ENCODE data around the gene MOCOS. TPM values are rescaled to one million over a fixed set of nuclear protein-coding genes. Genes with fewer than 3 reads are reported as not detected.

Gene MOCOS
- total and polyA plus RNA-seq, 3 experiments from 2014 or later: 0.04 to 0.13 (median 0.07) TPM

DNA sequence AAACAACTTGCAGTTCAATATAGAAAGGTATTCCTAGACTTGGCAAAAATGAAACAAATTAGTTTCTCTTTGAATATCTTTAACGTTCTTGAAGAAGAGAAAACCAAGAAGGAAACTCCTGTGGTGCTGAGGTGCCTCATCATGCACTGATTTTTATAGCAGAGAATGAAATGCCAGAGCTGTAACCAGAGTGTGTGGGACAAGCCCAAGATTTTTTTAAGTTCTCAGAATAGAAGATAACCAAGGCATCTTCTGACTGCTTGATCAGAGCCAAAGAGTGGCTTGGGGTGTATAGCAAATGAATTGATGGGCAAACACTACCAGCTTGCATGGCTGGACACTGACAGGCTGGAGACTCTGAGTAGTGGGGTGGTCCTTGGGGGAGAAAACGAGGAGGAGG is 118.1 kb downstream of the MOCOS start:
- CTCF ChIA-PET: no interaction called here
- no peak for DNase-seq
- H3K27me3 Mint-ChIP-seq: peaks cover 21 to 78% of the 10 kb centered on the region in 2 donors
- no peaks in the 10 kb centered on the region for H3K9me3 Mint-ChIP-seq
- peak overlapping the region in 1 of 8 donors; percentile 42 for H3K27ac Mint-ChIP-seq
- no peaks in the 10 kb centered on the region for H3K36me3 Mint-ChIP-seq
- Histone ChIP-seq H3K4me1 (ENCODE audit: insufficient read depth, low read length) (no peaks in the 10 kb centered on the region), H3K9me3 (ENCODE audit: low read length) (no peaks in the 10 kb centered on the region), H3K27me3 (ENCODE audit: insufficient read depth, low read length, poor library complexity, severe bottlenecking) (no peaks in the 10 kb centered on the region), H3K27ac (ENCODE audit: low read depth, low read length) (no peak overlapping the region), H3K36me3 (ENCODE audit: insufficient read depth, low read length) (no peaks in the 10 kb centered on the region), H3K4me3 (ENCODE audit: low read length) (no peak overlapping the region)
- H3K4me1 Mint-ChIP-seq: no peaks in the 10 kb centered on the region
- no peak overlapping the region for H3K4me3 Mint-ChIP-seq
- POLR2A ChIA-PET: no interaction called here

GRCh38 chr18:36307513-36307912 is 120.2 kb downstream of the MOCOS start:
- H3K4me1 ChIP-seq (ENCODE audit: insufficient read depth, low read length): no peaks in the 10 kb centered on the region
- no peaks in the 10 kb centered on the region for H3K9me3 ChIP-seq (ENCODE audit: low read length)
- ChIA-PET POLR2A (no interaction called here), CTCF (no interaction called here)
- Mint-ChIP-seq H3K4me3 (no peak overlapping the region), H3K4me1 (no peaks in the 10 kb centered on the region), H3K27ac (no peak overlapping the region), H3K27me3 (peaks cover 22 to 77% of the 10 kb centered on the region in 2 donors), H3K9me3 (no peaks in the 10 kb centered on the region), H3K36me3 (no peaks in the 10 kb centered on the region)
- no peaks in the 10 kb centered on the region for H3K36me3 ChIP-seq (ENCODE audit: insufficient read depth, low read length)
- no peak overlapping the region for H3K27ac ChIP-seq (ENCODE audit: low read depth, low read length)
- H3K27me3 ChIP-seq (ENCODE audit: insufficient read depth, low read length, poor library complexity, severe bottlenecking): no peaks in the 10 kb centered on the region
- DNase-seq: no peak
- no peak overlapping the region for H3K4me3 ChIP-seq (ENCODE audit: low read length)

DNA sequence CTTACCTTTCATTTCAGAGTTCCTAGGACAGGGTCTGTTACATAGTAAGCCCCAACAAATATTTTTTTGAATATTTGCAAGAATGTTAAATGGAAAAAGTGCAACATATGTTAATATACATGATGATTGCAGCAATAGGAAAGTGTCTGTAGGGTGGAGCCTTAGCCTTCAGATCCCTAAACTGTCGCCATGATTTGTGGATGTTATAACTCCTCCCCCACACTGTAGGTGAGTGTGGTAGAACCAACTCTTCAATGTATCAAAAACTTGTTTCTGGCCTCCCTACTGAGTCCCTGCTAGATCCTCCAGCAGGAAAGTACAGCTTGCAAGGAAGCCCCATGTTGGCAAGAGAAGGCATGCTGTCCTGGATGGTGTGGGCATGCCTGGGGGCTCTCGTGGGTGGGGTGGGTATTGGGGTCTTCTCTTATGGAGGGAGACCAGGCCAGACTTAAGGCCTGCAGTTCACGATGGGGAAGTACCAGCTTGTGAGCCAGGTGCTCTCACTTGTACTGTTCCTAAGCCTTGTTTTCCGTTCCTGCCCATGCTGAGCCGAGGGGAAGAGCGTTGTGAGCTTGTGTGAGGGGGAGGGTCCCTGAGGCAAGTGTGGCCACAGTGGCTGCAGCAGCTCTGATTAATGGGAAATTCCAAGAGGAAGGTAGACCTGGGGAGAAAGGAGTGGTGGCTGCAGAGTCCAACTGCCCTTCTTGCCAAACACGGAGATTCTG is 121.6 kb downstream of the MOCOS start:
- DNase-seq: no peak
- Histone ChIP-seq H3K27me3 (ENCODE audit: insufficient read depth, low read length, poor library complexity, severe bottlenecking) (no peaks in the 10 kb centered on the region), H3K9me3 (ENCODE audit: low read length) (no peaks in the 10 kb centered on the region), H3K4me3 (ENCODE audit: low read length) (no peak overlapping the region), H3K27ac (ENCODE audit: low read depth, low read length) (no peak overlapping the region), H3K36me3 (ENCODE audit: insufficient read depth, low read length) (no peaks in the 10 kb centered on the region), H3K4me1 (ENCODE audit: insufficient read depth, low read length) (no peaks in the 10 kb centered on the region)
- ChIA-PET POLR2A (no interaction called here), CTCF (no interaction called here)
- Mint-ChIP-seq H3K4me3 (no peak overlapping the region), H3K9me3 (no peaks in the 10 kb centered on the region), H3K4me1 (no peaks in the 10 kb centered on the region), H3K27ac (no peak overlapping the region), H3K36me3 (no peaks in the 10 kb centered on the region), H3K27me3 (peaks cover 18 to 73% of the 10 kb centered on the region in 2 donors)

- POLR2A ChIA-PET: no interaction called here
- no peaks in the 10 kb centered on the region for H3K4me1 ChIP-seq (ENCODE audit: insufficient read depth, low read length)
- no peak overlapping the region for H3K27ac ChIP-seq (ENCODE audit: low read depth, low read length)
- Mint-ChIP-seq H3K27me3 (peaks cover 18 to 76% of the 10 kb centered on the region in 2 donors), H3K4me3 (no peak overlapping the region), H3K4me1 (no peaks in the 10 kb centered on the region), H3K36me3 (no peaks in the 10 kb centered on the region), H3K9me3 (no peaks in the 10 kb centered on the region), H3K27ac (peak overlapping the region in 1 of 8 donors; percentile 20)
- H3K9me3 ChIP-seq (ENCODE audit: low read length): no peaks in the 10 kb centered on the region
- H3K4me3 ChIP-seq (ENCODE audit: low read length): no peak overlapping the region
- no peaks in the 10 kb centered on the region for H3K27me3 ChIP-seq (ENCODE audit: insufficient read depth, low read length, poor library complexity, severe bottlenecking)
- no peak for DNase-seq
- CTCF ChIA-PET: no interaction called here
- no peaks in the 10 kb centered on the region for H3K36me3 ChIP-seq (ENCODE audit: insufficient read depth, low read length)
These were observed 122.4 kb downstream of the MOCOS start for GRCh38 chr18:36309436-36310391.

DNA sequence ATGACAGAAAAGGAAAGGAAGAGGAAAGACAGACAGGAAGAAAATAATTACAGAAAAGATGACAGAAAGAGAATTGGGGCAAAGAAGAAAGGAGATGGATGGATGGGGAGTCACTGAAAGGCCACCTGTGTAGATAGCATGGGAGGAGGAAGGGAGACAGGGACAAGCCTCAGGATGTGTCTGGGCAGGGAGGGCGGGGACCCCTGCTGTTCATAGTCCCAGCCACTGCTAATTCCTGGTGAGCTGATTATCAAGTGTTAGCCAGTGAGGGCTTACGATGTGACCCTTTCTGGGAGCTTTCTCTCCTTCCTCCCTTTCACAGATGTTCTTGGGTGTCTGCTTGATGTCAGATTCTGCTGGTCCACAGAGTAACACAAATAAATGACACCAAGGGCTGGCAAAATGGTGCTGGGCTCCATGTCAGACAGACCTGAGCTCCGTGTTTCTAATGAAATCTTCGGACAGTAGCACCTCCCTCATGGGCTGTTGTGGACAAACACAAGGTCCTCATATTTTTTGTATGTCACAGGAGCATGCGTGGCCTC is 123.8 kb downstream of the MOCOS start:
- DNase-seq: no peak
- H3K27me3 ChIP-seq (ENCODE audit: insufficient read depth, low read length, poor library complexity, severe bottlenecking): no peaks in the 10 kb centered on the region
- Mint-ChIP-seq H3K4me3 (no peak overlapping the region), H3K27me3 (peaks cover 16 to 67% of the 10 kb centered on the region in 2 donors), H3K27ac (no peak overlapping the region), H3K9me3 (no peaks in the 10 kb centered on the region), H3K36me3 (no peaks in the 10 kb centered on the region), H3K4me1 (no peaks in the 10 kb centered on the region)
- no peaks in the 10 kb centered on the region for H3K4me1 ChIP-seq (ENCODE audit: insufficient read depth, low read length)
- no peak overlapping the region for H3K4me3 ChIP-seq (ENCODE audit: low read length)
- CTCF ChIA-PET: no interaction called here
- no peaks in the 10 kb centered on the region for H3K9me3 ChIP-seq (ENCODE audit: low read length)
- POLR2A ChIA-PET: no interaction called here
- no peak overlapping the region for H3K27ac ChIP-seq (ENCODE audit: low read depth, low read length)
- no peaks in the 10 kb centered on the region for H3K36me3 ChIP-seq (ENCODE audit: insufficient read depth, low read length)

- Mint-ChIP-seq H3K27ac (no peak overlapping the region), H3K27me3 (peaks cover 9 to 54% of the 10 kb centered on the region in 2 donors), H3K4me3 (no peak overlapping the region), H3K4me1 (no peaks in the 10 kb centered on the region), H3K36me3 (no peaks in the 10 kb centered on the region), H3K9me3 (peaks cover 0 to 5% (median under 1%) of the 10 kb centered on the region in 5 donors)
- Histone ChIP-seq H3K27ac (ENCODE audit: low read depth, low read length) (no peak overlapping the region), H3K4me1 (ENCODE audit: insufficient read depth, low read length) (no peaks in the 10 kb centered on the region), H3K9me3 (ENCODE audit: low read length) (no peaks in the 10 kb centered on the region), H3K36me3 (ENCODE audit: insufficient read depth, low read length) (no peaks in the 10 kb centered on the region), H3K27me3 (ENCODE audit: insufficient read depth, low read length, poor library complexity, severe bottlenecking) (no peaks in the 10 kb centered on the region), H3K4me3 (ENCODE audit: low read length) (no peak overlapping the region)
- ChIA-PET POLR2A (no interaction called here), CTCF (no interaction called here)
- no peak for DNase-seq
These were observed 125.6 kb downstream of the MOCOS start for GRCh38 chr18:36312806-36313395.

- Histone ChIP-seq H3K27ac (ENCODE audit: low read depth, low read length) (no peak overlapping the region), H3K4me3 (ENCODE audit: low read length) (no peak overlapping the region), H3K27me3 (ENCODE audit: insufficient read depth, low read length, poor library complexity, severe bottlenecking) (no peaks in the 10 kb centered on the region), H3K4me1 (ENCODE audit: insufficient read depth, low read length) (no peaks in the 10 kb centered on the region), H3K36me3 (ENCODE audit: insufficient read depth, low read length) (no peaks in the 10 kb centered on the region), H3K9me3 (ENCODE audit: low read length) (no peaks in the 10 kb centered on the region)
- no peak for DNase-seq
- ChIA-PET POLR2A (no interaction called here), CTCF (no interaction called here)
- Mint-ChIP-seq H3K4me1 (no peaks in the 10 kb centered on the region), H3K27ac (no peak overlapping the region), H3K36me3 (no peaks in the 10 kb centered on the region), H3K9me3 (peaks cover 4 to 17% (median 8%) of the 10 kb centered on the region in 5 donors), H3K4me3 (no peak overlapping the region), H3K27me3 (peaks cover 15 to 47% of the 10 kb centered on the region in 2 donors)
These were observed 126.8 kb downstream of the MOCOS start for GRCh38 chr18:36314098-36314497.

- Mint-ChIP-seq H3K27me3 (peaks cover 16 to 41% of the 10 kb centered on the region in 2 donors), H3K36me3 (no peaks in the 10 kb centered on the region), H3K9me3 (peaks cover 5 to 23% (median 9%) of the 10 kb centered on the region in 5 donors), H3K4me3 (no peak overlapping the region), H3K27ac (peak overlapping the region in 1 of 8 donors; percentile 13), H3K4me1 (no peaks in the 10 kb centered on the region)
- H3K36me3 ChIP-seq (ENCODE audit: insufficient read depth, low read length): no peaks in the 10 kb centered on the region
- no peak overlapping the region for H3K27ac ChIP-seq (ENCODE audit: low read depth, low read length)
- CTCF ChIA-PET: no interaction called here
- H3K4me1 ChIP-seq (ENCODE audit: insufficient read depth, low read length): no peaks in the 10 kb centered on the region
- no peak overlapping the region for H3K4me3 ChIP-seq (ENCODE audit: low read length)
- H3K9me3 ChIP-seq (ENCODE audit: low read length): no peaks in the 10 kb centered on the region
- H3K27me3 ChIP-seq (ENCODE audit: insufficient read depth, low read length, poor library complexity, severe bottlenecking): no peaks in the 10 kb centered on the region
- DNase-seq: no peak
- POLR2A ChIA-PET: no interaction called here
These were observed 127.5 kb downstream of the MOCOS start for GRCh38 chr18:36314754-36315153.

Data from CD8-positive, alpha-beta memory T cell (primary cell).